ENCODE measurements around the gene OS9.

OS9 gene

DNA sequence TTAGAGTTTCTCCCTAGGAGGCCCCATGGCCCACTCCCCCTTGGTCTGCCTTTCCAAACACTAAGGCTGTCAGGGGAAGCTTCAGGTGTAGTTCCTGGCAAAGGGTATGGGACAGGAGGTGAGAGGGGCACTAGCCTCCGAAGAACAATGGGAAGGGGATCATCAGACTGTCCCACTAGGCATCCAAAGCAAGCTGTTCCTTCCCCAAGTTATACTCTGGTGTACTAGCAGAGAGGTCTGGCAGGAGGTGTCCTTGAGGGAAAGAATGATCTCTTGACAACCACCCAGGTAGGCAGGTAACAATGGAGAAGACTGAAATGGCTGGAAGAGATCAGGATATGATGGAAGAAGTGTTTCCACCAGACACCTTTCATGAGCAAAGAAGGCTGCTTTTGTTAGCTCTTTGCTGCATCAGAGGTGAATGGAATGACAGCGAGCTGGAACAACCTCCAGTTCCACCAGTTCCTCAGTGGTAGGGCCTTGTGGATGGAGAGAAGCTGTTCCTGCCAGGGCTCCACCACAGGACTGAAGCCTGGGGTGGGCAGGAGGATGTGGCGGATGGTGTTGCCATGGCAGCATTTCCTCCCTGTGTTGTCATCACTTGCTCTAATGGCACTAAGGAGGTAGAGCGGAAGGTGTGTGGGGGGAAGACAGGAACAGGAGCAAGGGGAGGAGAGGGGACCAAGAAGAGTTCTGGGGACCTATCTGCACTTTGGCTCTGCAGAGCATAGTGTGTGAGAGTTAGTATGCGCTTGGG, 46.9 kb downstream of the OS9 start:
- TF ChIP-seq, protein P1, sequence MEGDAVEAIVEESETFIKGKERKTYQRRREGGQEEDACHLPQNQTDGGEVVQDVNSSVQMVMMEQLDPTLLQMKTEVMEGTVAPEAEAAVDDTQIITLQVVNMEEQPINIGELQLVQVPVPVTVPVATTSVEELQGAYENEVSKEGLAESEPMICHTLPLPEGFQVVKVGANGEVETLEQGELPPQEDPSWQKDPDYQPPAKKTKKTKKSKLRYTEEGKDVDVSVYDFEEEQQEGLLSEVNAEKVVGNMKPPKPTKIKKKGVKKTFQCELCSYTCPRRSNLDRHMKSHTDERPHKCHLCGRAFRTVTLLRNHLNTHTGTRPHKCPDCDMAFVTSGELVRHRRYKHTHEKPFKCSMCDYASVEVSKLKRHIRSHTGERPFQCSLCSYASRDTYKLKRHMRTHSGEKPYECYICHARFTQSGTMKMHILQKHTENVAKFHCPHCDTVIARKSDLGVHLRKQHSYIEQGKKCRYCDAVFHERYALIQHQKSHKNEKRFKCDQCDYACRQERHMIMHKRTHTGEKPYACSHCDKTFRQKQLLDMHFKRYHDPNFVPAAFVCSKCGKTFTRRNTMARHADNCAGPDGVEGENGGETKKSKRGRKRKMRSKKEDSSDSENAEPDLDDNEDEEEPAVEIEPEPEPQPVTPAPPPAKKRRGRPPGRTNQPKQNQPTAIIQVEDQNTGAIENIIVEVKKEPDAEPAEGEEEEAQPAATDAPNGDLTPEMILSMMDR (conservative IDR thresholded peaks at IDR 0.05; ENCODE audit: low read depth, low read length): no peak
- H3K4me3 ChIP-seq (ENCODE audit: low read length): no peak overlapping the region
- DNase-seq (ENCODE audit: low read depth): no peak

DNA sequence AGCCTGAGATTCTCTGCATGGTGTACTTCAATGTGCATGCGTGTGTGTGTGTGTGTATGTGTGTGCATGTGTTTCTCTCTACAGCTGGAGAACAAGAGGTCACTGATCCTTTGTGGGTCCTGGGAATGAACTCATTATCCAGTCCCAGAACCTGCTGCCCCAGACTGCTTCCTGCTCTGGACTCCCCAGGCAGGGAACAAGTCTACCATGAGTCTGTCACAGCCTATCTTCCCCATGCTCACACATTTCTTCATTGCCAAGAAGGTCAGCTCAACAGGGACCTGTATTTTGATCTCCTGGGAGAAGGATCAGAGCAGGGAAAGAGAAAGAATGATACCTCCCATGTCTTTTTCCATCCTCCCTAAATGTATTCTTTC, 47.5 kb downstream of the OS9 start:
- TF ChIP-seq, protein P1 (conservative IDR thresholded peaks at IDR 0.05; ENCODE audit: low read depth, low read length): no peak
- no peak overlapping the region for H3K4me3 ChIP-seq (ENCODE audit: low read length)

DNA sequence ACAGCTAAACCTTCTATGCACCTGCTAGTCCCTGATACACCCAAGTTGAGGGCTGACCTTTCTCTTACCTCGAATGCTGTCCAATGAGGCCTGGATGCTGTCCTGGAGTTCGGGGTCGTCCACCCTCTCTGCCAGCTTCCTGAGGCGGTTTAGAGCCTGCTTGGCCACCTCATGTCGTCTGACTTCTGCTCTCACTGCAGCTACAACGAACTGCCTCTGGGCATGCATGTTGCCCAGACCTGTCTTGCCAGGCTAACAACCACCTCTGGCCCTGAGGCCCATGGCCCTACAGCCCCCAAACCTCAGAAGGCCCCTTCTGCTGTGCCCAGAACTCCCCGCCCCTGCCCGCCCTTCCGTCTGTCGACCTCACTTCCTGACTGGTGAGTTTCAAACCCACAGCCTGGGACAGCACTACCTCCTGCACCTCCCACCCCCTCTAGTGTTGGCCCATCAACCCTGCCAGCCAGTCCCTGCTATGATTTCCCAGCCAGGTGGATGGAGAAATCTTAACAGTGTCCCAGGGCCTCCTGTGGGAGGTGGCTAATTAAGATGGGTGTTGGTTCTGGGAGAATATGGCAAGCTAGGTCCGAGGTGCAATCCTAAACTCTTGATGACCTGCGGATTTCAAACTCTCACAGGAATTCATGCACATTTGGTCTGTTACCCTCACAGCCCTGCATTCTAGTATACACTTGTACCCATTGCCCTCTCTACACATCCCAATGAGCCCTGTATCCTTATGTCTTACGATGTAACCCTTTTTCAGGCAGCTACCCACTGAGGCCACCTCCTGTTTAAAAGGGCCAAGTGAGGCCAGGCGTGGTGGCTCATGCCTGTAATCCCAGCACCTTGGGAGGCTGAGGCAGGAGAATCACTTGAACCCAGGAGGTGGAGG, 48.2 kb downstream of the OS9 start:
- TF ChIP-seq, protein P1 (conservative IDR thresholded peaks at IDR 0.05; ENCODE audit: low read depth, low read length): no peak
- DNase-seq (ENCODE audit: low read depth): no peak
- H3K4me3 ChIP-seq (ENCODE audit: low read length): no peak overlapping the region

More for the DNA sequence above, 47.5 kb downstream of the OS9 start:
- DNase-seq (ENCODE audit: low read depth): no peak

DNA sequence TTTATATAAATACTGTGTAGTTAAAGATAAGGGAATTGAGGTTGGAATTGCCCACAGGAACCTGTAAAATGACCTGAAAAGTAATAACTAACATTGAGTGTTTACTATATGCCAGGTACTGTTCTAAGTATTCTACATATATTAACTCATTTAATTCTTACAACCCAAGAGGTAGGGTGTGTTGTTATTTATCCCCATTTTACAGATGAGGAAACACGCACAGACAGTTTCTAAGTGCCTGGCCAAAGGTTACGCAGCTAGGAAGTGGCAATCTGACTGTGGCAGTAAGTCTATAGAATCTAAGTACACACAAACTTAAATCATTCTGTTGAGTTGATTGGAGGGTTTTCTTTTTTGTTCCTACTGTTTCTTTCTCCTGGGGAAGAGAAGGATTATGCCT, 49.8 kb downstream of the OS9 start:
- no peak for DNase-seq (ENCODE audit: low read depth)
- H3K4me3 ChIP-seq (ENCODE audit: low read length): no peak overlapping the region
- TF ChIP-seq, protein P1 (conservative IDR thresholded peaks at IDR 0.05; ENCODE audit: low read depth, low read length): no peak

DNA sequence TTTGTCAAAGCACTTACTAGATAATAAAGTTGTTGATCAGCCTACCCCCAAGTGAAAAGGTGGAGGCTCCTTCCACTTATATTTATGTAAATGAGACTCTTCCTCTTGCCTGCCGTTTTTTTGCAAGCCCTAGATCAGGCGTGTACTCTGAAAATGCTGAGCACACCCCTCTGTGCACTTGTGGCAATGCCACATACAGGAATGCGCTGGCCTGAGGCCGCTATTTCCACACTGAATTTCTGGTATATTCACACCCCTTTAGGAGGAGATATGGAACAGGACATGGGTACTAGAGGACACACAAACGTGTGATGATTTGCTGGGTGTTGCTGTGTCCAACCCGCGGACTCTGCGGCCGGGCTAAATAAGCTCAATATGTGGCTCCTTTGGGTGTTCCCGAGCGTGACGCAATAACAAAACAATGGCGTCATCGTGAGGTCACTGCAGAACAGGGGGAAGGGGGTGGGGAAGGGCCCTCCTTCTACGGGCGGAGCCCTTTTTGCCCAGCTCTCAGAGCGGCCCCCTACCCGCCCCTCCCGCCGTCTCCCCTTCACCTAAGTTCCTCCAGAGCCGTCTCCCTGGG, 50.4 kb downstream of the OS9 start:
- peak overlapping the region; percentile 91 for H3K4me3 ChIP-seq (ENCODE audit: low read length)
- DNase-seq (ENCODE audit: low read depth): no peak
- TF ChIP-seq, protein P1 (conservative IDR thresholded peaks at IDR 0.05; ENCODE audit: low read depth, low read length): no peak

DNA sequence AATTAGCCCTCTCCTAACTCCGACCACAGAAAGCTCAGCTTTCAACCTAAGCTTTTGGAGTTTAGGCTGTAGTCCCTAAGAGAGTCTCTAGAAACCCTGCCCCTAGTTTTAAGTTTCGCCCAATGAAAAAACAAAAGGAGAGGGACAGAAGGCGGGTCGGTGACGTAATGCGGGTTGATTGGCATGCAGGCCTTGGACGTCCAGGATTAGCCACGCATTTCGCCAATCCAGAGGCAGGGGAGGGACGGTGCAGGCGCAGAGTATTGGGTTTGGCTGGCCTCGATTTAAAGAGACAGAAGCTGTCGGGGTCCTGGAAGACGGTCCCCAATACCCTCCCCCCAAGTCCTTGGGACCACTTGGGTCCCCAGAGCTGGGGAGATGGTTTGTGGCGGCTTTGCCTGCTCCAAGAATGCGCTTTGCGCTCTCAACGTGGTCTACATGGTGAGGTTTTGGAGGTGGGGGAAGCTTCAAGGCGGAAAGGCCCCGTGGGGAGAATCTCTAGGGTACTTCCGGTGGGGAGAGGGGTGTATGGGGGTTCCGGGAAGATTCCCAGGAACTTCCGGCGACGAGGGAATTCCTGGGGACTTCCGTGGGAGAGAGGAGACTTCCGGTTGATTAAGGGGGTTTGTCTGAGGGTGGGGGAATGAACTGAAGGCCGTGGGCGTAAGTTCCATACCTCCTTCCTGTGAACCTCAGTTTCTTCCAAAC, 51.0 kb downstream of the OS9 start, which contains the start of gene TSPAN31:
TSPAN31 (plus strand) TSS at position 263 of the 708 bp plus-strand sequence; CDS start at position 379, 116 bp downstream.
- H3K4me3 ChIP-seq (ENCODE audit: low read length): peak within 1 kb of the TSS; percentile 91
- DNase-seq (ENCODE audit: low read depth): peak; percentile 94
- TF ChIP-seq, protein P1 (conservative IDR thresholded peaks at IDR 0.05; ENCODE audit: low read depth, low read length): no peak

Measured in retinal pigment epithelial cell (primary cell).